ENCODE measurements around the gene SCGB1A1. TPM values are rescaled to one million over a fixed set of nuclear protein-coding genes. Genes with fewer than 3 reads are reported as not detected.
"Not testable (repeated sequence)": the region's sequence is repeated elsewhere in the genome, so short reads cannot be mapped to it uniquely, and the experiment has no call there.

Gene SCGB1A1, protein sequence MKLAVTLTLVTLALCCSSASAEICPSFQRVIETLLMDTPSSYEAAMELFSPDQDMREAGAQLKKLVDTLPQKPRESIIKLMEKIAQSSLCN
- total RNA-seq (2014; rRNA removed; shearing (Covaris generic)) = not detected in 2 replicates

DNA sequence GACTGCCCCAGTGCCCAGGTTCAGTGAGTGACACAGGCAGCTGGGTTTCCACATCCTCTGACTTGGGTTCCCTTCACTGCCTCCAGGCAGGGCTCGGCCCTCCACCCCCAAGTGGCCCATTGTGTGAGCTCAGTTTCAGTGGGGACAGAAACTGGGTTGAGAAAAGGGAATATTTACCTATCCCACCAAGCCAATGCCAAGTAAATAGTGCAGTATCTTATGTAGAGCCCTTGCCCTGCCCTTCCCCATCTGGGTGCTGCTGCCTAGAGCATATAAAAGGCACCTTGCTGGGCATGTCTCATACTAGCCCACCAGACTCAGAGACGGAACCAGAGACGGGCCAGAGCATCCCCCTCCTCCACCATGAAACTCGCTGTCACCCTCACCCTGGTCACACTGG, at the start of gene SCGB1A1:
SCGB1A1 (plus strand) TSS at position 301 of the 400 bp plus-strand sequence; CDS start at position 364, 63 bp downstream.
- DNase-seq (ENCODE audit: low spot score) = no peak

GRCh38 chr11:62370743-62371440, 47.9 kb upstream of the SCGB1A1 start:
- DNase-seq (ENCODE audit: low spot score) = no peak

GRCh38 chr11:62372871-62373270, 46.0 kb upstream of the SCGB1A1 start:
- DNase-seq (ENCODE audit: low spot score) = no peak

DNA sequence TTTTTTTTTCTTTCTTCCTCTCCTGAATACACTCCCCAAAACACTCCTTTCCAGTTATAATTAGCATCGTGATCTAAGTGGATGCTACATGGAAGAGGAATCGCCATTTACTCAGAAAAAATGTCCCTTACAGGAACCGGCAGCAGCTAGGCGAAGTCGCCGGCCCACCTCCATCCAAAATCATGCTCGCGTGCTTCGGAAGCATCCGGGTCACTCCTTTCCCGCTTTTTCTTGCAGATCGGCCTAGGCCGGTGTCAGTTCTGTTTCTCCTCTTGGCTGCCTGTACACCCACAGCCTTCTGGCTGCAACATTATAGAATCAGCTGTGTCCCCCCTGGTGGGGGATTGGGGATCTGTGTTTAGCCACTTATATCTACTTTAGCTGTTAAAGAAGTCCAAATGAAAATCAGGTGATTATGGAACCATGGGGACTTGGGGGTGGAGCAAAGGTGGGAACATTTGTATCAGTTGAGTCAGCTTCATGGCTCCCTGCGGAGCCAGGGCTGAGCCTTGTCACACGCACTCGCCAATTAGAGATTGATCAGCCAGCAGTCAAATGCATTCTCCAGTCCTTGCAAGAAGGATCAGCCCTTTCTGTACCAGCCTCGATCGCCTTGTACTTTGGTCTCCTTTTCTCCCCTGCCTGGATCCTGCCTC, 45.2 kb upstream of the SCGB1A1 start:
- DNase-seq (ENCODE audit: low spot score) = no peak

DNA sequence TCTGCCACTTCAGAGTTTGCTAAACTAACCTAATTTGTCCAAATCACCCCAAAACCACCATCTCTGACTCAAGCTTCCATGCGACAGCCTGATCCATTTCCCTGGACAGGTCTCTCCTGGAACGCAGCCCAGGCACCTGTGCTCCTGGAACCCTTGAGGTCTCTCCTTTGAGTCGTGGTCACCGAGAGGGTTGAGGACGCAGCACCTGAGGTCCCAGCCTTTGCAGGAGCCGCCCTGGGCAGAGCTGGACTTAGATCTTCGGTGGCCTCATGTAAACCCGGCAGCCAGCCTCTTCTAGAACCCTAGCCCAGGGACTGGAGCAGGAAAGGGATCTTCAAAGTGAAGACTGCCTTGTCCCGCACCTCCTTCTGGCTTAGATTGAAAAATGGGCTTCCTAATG, 44.0 kb upstream of the SCGB1A1 start:
- DNase-seq (ENCODE audit: low spot score) = no peak

- DNase-seq (ENCODE audit: low spot score) = not testable (repeated sequence)
Observed at GRCh38 chr11:62378459-62379063, 40.3 kb upstream of the SCGB1A1 start.

- DNase-seq (ENCODE audit: low spot score) = not testable (repeated sequence)
Observed at GRCh38 chr11:62379586-62379985, 39.2 kb upstream of the SCGB1A1 start.

- DNase-seq (ENCODE audit: low spot score) = peak; percentile 57
Observed at GRCh38 chr11:62380821-62381245, 38.0 kb upstream of the SCGB1A1 start.

- no peak for DNase-seq (ENCODE audit: low spot score)
Observed at GRCh38 chr11:62383822-62384221, 35.0 kb upstream of the SCGB1A1 start.

- not testable (repeated sequence) for DNase-seq (ENCODE audit: low spot score)
Observed at GRCh38 chr11:62386083-62386482, 32.8 kb upstream of the SCGB1A1 start.

- no peak for DNase-seq (ENCODE audit: low spot score)
Observed at GRCh38 chr11:62387381-62387780, 31.5 kb upstream of the SCGB1A1 start.

GRCh38 chr11:62388999-62389398, 29.8 kb upstream of the SCGB1A1 start:
- no peak for DNase-seq (ENCODE audit: low spot score)

DNA sequence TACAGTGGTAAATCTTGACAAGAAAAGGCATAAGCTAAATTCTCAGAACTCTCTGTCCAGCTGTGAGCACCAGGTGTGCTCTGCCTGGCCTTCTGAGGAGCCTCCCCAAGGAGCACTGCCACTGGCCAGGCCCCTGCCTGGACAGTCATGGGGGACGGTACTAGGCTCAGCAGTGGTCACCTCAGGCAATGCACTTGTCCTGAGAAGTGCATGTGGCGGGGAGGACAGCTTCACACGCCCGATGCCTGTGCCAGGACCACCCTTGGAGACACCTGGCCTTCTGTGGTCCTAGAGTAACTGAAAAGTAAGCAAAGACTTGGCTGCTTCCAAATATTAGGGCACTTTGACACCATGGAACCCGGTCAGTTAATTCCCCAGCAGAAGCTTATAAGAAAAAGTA, 28.6 kb upstream of the SCGB1A1 start:
- no peak for DNase-seq (ENCODE audit: low spot score)

DNA sequence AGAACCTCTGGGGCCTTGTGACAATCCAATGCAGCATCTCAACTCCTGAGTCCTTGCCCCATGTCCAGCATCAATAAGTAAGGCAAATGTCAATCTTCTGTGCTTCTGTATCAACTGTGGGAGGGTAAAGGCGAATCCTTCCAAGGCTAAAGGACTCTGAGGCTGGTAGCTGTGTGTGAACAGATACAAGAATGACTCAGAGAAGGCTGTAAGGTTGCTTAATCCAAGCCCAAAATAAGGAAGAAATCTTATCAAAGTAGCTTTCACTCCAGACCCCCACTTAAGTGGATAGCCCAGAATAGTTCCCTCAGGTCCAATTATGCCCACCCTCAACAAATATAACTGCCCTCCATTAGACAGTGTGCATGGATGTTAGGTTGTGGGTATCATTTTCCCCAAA, 28.1 kb upstream of the SCGB1A1 start:
- no peak for DNase-seq (ENCODE audit: low spot score)

- DNase-seq (ENCODE audit: low spot score) = no peak
Observed at GRCh38 chr11:62391642-62392425, 27.0 kb upstream of the SCGB1A1 start.

GRCh38 chr11:62392506-62392905, 26.3 kb upstream of the SCGB1A1 start:
- DNase-seq (ENCODE audit: low spot score) = no peak

- DNase-seq (ENCODE audit: low spot score) = peak; percentile 42
Observed at GRCh38 chr11:62393061-62393611, 25.7 kb upstream of the SCGB1A1 start.

DNA sequence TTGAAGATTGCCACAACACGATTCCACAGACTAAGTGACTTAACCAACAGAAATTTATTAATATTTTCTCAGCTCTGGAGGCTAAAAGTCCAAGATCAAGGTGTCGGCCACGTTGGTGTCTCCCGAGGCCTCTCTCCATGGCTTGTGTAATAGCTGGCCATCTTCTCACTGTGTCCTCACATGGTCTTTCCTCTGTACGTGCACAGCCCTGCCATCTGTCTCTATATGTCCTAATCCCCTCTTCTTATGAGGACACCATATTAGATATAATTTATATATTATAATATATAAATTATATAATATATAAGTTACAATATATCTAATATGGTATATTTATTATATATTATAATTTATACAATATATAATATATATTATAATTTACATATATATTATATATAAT, 25.1 kb upstream of the SCGB1A1 start:
- DNase-seq (ENCODE audit: low spot score) = no peak

GRCh38 chr11:62394825-62395538, 23.9 kb upstream of the SCGB1A1 start:
- DNase-seq (ENCODE audit: low spot score) = peak; percentile 83

- DNase-seq (ENCODE audit: low spot score) = no peak
Observed at GRCh38 chr11:62395885-62396551, 22.8 kb upstream of the SCGB1A1 start.

Data from H4 (cell line).